COLO829 (cell line): Measurements from ENCODE around the gene GRAMD1A.
"Not testable (repeated sequence)": the region's sequence is repeated elsewhere in the genome, so short reads cannot be mapped to it uniquely, and the experiment has no call there.

Source experiments
- DNase-seq: peaks from one replicate; pipeline ENCODE4 v3.0.0; 2012; ENCODE audit warnings: low spot score

The GRAMD1A gene

DNA sequence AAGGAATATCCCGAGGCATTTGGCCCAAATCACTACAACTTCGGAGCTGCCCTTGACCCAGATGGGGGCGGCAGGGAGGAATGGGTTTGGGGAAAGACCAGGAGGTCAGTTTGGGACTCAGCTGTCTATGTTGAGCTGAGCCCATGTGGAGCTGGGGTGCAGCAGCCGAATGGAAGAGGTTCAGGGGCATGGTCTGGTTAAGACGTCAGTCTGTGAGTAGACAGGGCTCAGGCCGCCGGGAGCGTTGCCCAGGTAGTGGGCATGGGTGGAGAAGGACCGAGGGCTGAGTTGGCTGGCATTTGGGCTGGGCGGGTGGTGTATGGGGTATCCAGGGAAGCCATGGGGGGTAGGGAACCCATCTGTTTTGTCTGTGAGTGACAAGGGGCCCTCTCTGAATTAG lies 20.9 kb downstream of the GRAMD1A start:
- no peak for DNase-seq

DNA sequence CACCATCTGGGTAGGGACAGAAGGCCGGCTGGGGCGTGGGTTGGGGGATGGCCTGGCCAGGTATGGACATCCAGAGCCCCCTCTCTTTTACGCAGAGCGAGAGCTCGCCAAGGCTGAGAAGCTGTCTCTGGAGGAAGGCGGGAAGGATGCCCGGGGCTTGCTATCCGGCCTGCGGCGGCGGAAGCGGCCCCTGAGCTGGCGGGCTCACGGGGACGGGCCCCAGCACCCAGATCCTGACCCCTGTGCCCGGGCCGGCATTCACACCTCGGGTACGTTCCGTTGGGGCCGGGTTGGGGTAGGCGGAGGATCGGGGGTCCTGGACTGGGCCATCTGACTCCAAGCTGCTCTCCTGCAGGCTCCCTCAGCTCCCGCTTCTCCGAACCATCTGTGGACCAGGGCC lies 21.5 kb downstream of the GRAMD1A start:
- no peak for DNase-seq

DNA sequence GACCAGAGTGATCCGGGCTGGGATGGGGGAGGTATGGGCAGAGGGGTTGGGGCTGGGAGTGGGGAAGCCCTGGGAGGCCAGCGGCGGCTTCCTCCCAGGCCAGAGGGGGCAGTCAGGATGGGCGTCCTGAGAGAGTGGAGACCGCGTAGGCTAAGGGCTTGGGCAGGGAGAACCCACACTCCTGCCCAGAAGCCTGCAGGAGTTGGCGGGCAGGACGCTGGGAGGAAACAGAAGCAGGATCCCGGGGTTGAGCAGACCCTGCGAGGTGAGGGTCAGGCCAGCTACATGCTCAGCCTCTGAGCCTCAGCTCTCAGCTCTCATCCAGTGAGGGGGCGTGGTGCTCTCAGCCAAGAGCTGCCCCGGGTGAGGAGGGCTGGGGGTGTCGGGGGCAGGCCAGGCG lies 22.3 kb downstream of the GRAMD1A start:
- no peak for DNase-seq

DNA sequence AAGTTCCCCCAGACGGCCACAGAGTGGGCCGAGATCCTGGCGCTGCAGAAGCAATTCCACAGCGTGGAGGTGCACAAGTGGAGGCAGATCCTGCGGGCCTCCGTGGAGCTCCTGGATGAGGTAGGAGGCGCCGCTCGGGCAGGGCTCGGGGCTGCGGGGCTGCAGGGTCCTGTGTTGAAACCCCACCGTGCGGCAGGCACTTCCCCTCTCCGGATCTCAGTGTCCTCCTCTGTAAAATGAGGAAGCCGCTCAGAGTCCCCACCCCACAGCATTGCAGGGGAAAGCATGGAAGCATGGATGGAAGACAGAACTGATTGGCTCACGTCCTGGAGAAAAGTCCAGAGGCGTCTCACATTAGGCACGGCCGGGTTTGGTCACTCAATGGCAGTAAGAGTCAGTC lies 23.3 kb downstream of the GRAMD1A start:
- no peak for DNase-seq

GRCh38 chr19:35024095-35024494 lies 24.0 kb downstream of the GRAMD1A start:
- DNase-seq = no peak

DNA sequence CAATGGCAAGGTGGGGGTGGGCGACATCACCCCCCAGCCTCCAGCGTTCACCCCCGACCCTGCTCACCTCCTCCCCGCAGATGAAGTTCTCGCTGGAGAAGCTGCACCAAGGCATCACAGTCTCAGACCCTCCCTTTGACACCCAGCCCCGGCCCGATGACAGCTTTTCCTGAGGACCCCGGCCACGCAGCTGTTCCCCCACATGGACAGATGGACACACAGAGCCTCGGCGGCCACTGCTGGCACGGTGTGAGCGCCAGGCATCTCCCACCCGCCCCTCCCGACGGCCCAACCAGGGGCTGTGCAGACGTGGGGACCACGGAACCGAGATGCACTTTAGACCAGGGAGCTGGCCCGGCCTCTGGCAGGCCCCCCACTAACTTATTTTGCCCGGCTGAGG lies 25.8 kb downstream of the GRAMD1A start:
- no peak for DNase-seq

GRCh38 chr19:35026418-35026817 lies 26.3 kb downstream of the GRAMD1A start:
- DNase-seq = no peak

DNA sequence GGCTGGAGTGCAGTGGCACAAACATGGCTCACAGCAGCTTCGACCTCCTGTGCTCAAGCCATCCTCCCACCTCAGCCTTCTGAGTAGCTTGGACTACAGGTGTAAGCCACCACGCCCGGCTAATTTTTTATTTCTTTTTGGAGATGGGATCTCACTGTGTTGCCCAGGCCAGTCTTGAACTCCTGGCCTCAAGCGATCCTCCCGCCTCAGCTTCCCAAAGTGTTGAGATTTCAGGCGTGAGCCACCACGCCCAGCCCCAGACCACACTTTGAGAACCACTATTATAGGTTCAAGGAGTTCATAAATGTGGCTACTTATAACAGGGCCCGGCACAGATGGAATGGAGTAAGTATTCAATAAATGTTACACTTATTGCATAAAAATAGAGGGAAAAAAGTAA lies 26.9 kb downstream of the GRAMD1A start:
- DNase-seq = no peak

DNA sequence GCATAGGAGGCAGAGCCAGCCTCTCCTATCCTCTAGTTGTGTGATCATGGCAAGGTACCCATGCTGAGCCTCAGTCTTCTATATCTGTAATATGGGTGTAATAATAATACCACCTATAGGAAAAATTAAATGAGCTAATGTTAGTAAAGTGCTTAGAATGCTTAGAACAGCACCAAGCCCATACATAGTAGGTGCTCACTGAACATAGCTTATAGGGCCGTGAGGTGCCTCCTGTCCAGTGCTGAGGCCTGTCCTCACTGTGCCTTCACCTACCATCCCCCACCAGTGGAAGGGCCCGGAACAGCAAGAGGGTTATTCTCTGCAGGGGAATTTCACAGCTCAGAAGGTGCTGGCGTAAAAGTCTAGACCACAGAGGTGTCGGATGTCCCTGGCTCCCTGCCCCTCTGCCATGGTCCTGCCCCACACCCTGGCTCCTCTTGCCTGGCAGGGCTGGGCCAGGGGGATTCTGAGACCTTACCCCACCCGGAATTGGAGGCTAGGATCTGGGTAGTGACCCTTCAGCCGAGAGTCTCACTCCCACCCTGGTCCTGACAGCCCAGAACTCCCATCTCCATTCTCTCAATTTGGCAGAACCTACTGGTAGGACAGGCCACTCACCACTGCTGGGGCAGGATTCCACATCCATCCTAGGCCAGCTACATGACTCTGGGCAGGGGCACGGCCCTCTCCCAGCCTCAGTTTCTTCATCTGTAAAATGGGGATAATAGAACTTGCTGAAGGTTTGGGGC lies 27.9 kb downstream of the GRAMD1A start:
- no peak for DNase-seq

DNA sequence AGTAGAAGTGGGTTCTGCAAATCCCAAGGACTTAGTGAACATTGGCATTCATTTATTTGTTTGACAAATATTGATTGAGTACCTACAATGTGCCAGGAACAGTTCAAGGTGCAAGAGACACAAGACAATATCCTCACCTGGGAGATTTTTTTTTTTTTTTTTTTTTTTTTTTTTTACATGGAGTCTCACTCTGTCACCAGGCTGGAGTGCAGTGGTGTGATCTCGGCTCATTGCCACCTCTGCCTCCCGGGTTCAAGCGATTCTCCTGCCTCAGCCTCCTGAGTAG lies 28.4 kb downstream of the GRAMD1A start:
- not testable (repeated sequence) for DNase-seq

- not testable (repeated sequence) for DNase-seq
Measured at GRCh38 chr19:35029275-35029736, 29.2 kb downstream of the GRAMD1A start.

GRCh38 chr19:35029737-35030256 lies 29.7 kb downstream of the GRAMD1A start:
- DNase-seq = no peak

DNA sequence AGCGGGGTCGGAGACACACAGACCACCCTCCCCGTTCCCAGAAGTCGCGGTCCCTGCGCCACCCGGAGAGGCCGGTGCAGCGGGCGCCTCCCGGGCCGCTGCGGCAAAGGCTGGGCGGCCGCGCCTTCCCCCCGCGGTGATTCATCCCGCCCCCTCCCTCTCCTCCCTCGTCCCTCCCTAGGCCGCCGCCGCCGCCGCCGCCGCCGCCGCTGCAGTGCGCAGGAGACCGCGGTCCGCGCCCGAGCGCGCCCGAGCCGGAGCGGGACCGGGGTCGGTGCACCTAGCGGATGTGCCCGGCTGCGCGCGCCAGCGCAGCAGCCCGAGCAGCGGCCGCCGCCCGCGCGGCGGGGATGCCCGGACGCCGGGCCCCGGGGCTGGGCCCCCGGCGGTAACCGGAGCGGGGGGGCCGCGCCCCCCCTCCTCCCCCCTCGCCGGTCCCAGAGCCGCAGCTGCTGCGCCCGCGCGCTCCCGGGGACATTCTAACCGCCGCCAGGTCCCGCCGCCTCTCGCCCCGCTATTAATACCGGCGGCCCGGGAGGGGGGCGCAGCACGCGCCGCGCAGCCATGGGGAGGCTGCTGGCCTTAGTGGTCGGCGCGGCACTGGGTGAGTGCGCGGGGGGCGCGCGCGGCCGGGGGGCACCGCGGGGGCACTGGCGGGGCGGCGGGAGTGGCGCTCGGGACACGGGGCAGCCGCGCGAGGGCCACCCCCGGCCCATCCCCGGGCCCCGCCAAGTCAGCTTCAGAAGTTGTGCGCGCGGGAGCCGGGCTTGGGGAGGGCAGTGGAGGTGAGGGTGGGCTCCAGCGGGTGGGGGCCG lies 30.3 kb downstream of the GRAMD1A start, which contains the start of gene SCN1B:
TSS of gene SCN1B (plus strand) at position 214 of the 815 bp plus-strand sequence. CDS start at position 565, 351 bp downstream.
- DNase-seq = peak; percentile 34

GRCh38 chr19:35031072-35031881 lies 31.2 kb downstream of the GRAMD1A start:
- DNase-seq = no peak

- DNase-seq = no peak
Measured at GRCh38 chr19:35032356-35032865, 32.3 kb downstream of the GRAMD1A start.

- DNase-seq = no peak
Measured at GRCh38 chr19:35033067-35034004, 33.2 kb downstream of the GRAMD1A start.

DNA sequence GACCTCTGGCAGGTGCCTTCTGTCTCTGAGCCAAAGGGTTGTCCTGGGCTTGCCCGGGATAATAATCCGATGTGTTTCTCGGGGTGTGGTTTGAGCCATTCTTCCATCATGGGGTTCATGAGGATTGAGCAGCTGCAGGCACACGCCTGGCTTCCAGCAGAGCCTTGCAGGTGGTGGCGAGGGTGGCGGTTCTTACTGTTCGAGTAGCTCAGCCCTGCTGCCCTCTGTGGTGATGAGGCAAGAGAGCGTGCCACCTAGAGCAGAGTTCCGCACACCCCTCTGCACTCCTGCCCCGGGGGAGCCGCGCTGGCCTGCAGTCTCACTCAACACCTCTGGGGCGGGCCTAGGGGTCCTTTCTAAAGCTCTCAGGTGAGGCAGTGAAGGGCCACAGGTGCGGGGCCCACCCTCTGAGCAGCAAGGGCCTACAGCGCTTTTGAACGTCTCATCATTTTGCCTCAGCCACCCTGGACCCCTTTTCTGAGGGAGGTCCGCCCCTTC lies 33.9 kb downstream of the GRAMD1A start:
- no peak for DNase-seq

- no peak for DNase-seq
Measured at GRCh38 chr19:35034588-35035382, 34.7 kb downstream of the GRAMD1A start.

GRCh38 chr19:35037716-35038622 lies 37.8 kb downstream of the GRAMD1A start:
- DNase-seq = no peak
